Right lobe of liver (tissue), 6 donors: ENCODE data around the gene FUT7. TPM values are rescaled to one million over a fixed set of nuclear protein-coding genes. Genes with fewer than 3 reads are reported as not detected.

Experiments
- ATAC-seq, 4 donors: fragments of 200-7000 bp; cut with Tn5 transposase; one replicate each; pipeline ENCODE4 v1.9.1; 2020; ENCODE audit warnings: mild to moderate bottlenecking in 4 of 4, moderate library complexity in 4 of 4
- DNase-seq, 3 donors: peaks; one replicate each; pipeline ENCODE4 v3.0.0-alpha.2; 2020
- H3K27ac ChIP-seq, 3 donors: fragments of 200-600 bp; one replicate each; pipeline ENCODE4 v1.8.0; 2022
- H3K27me3 ChIP-seq, 2 donors: fragments of 200-600 bp; one replicate each; pipeline ENCODE4 v1.8.0; 2022
- H3K36me3 ChIP-seq, 4 donors: fragments of 200-600 bp; sonication (generic) in 1 of 4; one replicate each; pipeline versions ENCODE4 v1.5.1 to v1.8.0; 2017 to 2022; ENCODE audit warnings: control low read depth in 1 of 4
- H3K4me1 ChIP-seq, 4 donors: fragments of 200-600 bp; sonication (generic) in 1 of 4; one replicate each; pipeline versions ENCODE4 v1.5.1 to v1.8.0; 2017 to 2022; ENCODE audit warnings: control low read depth in 1 of 4
- H3K4me3 ChIP-seq, 3 donors: fragments of 200-600 bp; one replicate each; pipeline ENCODE4 v1.8.0; 2022
- H3K9me3 ChIP-seq, 4 donors: fragments of 200-600 bp; sonication (generic) in 1 of 4; one replicate each; pipeline versions ENCODE4 v1.5.1 to v1.8.0; 2017 to 2022; ENCODE audit warnings: control low read depth in 1 of 4
- POLR2A ChIP-seq: fragments of 450-650 bp; IDR thresholded peaks from one replicate; pipeline ENCODE4 v1.6.1; 2017; ENCODE audit warnings: antibody characterized with exemption, mild to moderate bottlenecking
- WGBS: methylation state at CpG from one replicate; pipeline ENCODE4 v1.1.6; 2018; ENCODE audit warnings: low coverage, low lambda C conversion rate; ENCODE audit not compliant: insufficient coverage; ENCODE audit errors: missing lambda C conversion rate; 5-methylcytosine and 5-hydroxymethylcytosine counted together
- intact Hi-C, 2 donors: fragments of 100-400 bp; cut with DNase I; formaldehyde crosslinking; loops; one replicate each; pipeline versions ENCODE4 v1.11.2 to v1.14.1; 2022
- total RNA-seq, 6 experiments: library from RNA; depleted of rRNA in 2 of 6; stranded (reverse); fragments of >200 nt in 2 of 6; fragmentation: NEBNext Ultra II Directional in 3 of 6; extraction: Animal tissue kit (Norgen Biotek cat#: 25700) in 3 of 6; gene quantifications; one replicate each; pipeline versions ENCODE4 v1.1.0 to v1.2.4, GENCODE V29; 2016 to 2023
- TF ChIP-seq, protein P1 (sequence below), 4 donors: fragments of 200-600 bp in 3 of 4; fragments of 450-650 bp in 1 of 4; IDR thresholded peaks; one replicate each; pipeline versions ENCODE4 v1.5.1 to v1.8.0; 2016 to 2022; ENCODE audit warnings: antibody characterized with exemption in 4 of 4, mild to moderate bottlenecking in 2 of 4
- donor health status: DM: no; HTN: yes; CAD: no.
- donor health status: DM: no; HTN: no; CAD: no.
- donor health status: DM: no; HTN: no; CAD: no.
- donor health status: DM: no; HTN: yes; CAD: no.
- donor health status: DM: no; HTN: yes; CAD: no.

Gene FUT7
- total RNA-seq, 6 experiments from 2014 or later = 0.12 to 0.13 TPM; not detected in 4

DNA sequence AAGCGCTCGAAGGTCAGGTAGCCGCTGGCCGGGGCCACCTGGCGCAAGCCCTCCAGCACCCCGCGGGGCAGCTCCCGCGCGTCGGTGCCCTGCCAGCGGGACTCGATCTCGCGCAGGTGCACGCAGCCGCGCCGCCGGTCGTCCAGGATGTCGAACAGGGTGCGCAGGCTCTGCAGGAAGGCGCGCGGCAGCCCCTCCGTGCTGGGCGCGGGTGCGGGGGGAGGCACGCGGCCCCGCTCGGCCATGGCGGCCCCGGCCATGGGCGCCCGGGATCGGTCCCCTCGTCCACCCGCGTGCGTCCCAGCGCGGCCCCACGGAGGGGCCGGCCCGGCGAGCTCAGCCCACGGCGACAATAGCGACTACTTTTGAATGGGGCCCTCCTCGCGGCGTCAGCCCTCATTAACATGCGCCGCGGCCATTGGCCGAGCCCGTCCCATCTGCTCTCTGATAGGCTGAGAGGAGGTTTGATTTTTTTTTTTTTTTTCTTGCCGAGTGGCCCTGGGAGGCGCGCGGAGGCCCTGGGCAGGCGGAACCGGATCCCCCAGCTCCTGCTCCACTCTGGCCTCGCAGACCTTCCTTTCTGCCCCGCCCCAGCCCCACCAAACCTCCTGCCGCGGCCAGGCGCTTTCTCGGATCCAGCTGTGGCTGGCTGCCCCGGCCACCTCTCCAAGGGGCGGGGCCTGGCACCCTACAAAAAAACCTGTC lies 38.5 kb upstream of the FUT7 start, which contains the start of gene SAPCD2:
TSS of gene SAPCD2 (minus strand) at position 357 of the 705 bp plus-strand sequence. CDS start at position 260, 97 bp downstream.
- ATAC-seq (peak; percentile 84 to 91 (median 86)), DNase-seq (peak; percentile 82 to 87 (median 87))
- peak within 1 kb of the TSS in 1 of 3 donors; percentile 27 for H3K4me3 ChIP-seq
- WGBS = 0% methylated on average over 18 of the region's 74 CpGs
- no peaks in the 10 kb centered on the region for H3K9me3 ChIP-seq
- H3K36me3 ChIP-seq = no peaks in the 10 kb centered on the region
- H3K27me3 ChIP-seq = peaks cover 0 to 14% of the 10 kb centered on the region in 2 donors
- peak within 1 kb of the TSS in 1 of 3 donors; percentile 10 for H3K27ac ChIP-seq
- intact Hi-C loops = no loop called here
- no peak for TF ChIP-seq POLR2A
- TF ChIP-seq, protein P1, sequence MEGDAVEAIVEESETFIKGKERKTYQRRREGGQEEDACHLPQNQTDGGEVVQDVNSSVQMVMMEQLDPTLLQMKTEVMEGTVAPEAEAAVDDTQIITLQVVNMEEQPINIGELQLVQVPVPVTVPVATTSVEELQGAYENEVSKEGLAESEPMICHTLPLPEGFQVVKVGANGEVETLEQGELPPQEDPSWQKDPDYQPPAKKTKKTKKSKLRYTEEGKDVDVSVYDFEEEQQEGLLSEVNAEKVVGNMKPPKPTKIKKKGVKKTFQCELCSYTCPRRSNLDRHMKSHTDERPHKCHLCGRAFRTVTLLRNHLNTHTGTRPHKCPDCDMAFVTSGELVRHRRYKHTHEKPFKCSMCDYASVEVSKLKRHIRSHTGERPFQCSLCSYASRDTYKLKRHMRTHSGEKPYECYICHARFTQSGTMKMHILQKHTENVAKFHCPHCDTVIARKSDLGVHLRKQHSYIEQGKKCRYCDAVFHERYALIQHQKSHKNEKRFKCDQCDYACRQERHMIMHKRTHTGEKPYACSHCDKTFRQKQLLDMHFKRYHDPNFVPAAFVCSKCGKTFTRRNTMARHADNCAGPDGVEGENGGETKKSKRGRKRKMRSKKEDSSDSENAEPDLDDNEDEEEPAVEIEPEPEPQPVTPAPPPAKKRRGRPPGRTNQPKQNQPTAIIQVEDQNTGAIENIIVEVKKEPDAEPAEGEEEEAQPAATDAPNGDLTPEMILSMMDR (IDR thresholded peaks at IDR 0.05) = no peak
- peaks cover 0 to 3% (median 0%) of the 10 kb centered on the region in 4 donors for H3K4me1 ChIP-seq

DNA sequence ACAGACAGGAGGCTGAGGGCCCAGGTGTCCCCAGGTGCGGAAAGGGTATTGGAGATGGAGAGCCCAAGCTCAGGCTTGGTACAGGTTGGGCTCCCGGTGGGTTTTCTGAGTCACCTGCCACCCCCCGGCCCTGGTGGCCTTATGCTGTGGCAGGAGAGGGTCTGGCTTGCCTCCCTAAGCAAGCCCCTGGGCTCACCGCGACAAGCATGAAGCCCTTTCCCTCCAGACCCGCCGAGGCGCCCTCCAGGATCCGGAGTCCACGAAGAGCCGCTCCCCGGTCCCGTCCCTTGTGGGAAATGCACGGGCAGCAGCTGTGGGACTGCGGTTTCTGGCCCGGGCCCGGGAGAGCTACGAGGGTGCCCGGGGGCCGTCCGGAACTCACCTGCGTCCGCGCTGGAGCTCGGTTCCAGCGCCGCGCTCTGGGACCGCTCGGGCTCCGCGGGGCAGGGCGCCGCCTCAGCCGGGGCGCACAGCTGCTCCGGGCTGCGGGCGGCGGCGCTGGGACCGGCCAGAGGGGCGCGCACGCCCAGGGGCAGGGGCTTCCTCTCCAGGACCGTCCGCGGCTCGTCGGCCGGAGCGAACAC lies 37.7 kb upstream of the FUT7 start:
- no peak overlapping the region for H3K27ac ChIP-seq
- no peak for ATAC-seq
- DNase-seq = peak in 1 of 3 donors; percentile 55
- no peaks in the 10 kb centered on the region for H3K9me3 ChIP-seq
- H3K36me3 ChIP-seq = no peaks in the 10 kb centered on the region
- peaks cover 0 to 14% of the 10 kb centered on the region in 2 donors for H3K27me3 ChIP-seq
- intact Hi-C loops = no loop called here
- TF ChIP-seq, protein P1 (IDR thresholded peaks at IDR 0.05) = no peak
- no peak for TF ChIP-seq POLR2A
- WGBS = 0% methylated on average over 3 of the region's 52 CpGs
- no peak overlapping the region for H3K4me3 ChIP-seq
- H3K4me1 ChIP-seq = peaks cover 0 to 3% (median 0%) of the 10 kb centered on the region in 4 donors

DNA sequence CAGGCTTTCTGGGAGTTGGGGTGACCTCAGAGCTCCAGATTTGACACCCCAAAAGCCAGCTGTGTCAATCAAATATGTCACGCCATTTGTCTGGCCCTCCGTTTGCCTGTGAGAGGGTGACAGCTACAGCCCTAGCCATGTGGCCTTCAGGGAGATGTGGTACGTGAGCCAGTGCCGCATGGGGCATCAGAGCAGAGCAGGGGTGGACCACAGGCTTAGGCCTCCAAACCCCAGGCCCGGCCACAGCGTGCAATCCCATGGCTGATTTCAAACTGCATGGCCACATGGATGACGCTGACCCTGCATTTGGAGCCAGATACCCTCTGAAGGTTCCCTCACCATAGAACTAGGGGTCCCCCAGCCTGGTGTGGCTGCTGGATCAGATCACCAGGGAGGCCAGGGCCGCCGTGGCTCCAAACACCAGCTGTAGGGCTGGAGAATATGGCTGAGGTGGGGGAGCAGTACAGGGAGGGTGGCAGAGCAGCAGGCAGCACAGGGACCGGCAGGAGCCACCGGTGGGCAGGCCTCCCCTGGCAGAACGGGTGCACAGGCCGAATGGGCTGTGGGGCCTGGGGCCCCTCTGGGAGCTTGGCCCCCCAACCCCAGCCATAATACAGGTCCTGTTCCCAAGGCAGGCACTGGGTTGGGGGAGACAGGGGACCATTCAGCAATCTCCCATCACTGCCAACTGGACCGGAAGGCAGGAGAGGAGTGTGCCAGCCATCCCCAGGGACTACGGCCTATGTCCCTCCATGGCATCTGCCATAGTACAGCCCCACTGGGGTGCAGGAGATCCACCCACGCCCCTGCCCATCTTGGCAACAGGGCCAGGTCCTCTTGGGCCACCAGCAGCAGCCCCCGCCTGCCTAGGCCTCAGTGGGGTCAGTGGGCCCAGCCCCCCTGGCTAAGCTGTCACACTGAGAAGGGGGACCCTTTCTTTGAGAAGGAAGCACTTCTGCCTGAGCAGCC lies 36.9 kb upstream of the FUT7 start:
- Histone ChIP-seq H3K36me3 (no peaks in the 10 kb centered on the region), H3K4me3 (no peak overlapping the region), H3K9me3 (no peaks in the 10 kb centered on the region), H3K27ac (no peak overlapping the region), H3K4me1 (peaks cover 0 to 3% (median 0%) of the 10 kb centered on the region in 4 donors), H3K27me3 (peaks cover 0 to 14% of the 10 kb centered on the region in 2 donors)
- intact Hi-C loops = no loop called here
- no CpG with 5 or more reads among the region's 17 CpGs for WGBS
- no peak for ATAC-seq
- DNase-seq = peak in 1 of 3 donors; percentile 51
- TF ChIP-seq, protein P1 (IDR thresholded peaks at IDR 0.05) = no peak
- no peak for TF ChIP-seq POLR2A

DNA sequence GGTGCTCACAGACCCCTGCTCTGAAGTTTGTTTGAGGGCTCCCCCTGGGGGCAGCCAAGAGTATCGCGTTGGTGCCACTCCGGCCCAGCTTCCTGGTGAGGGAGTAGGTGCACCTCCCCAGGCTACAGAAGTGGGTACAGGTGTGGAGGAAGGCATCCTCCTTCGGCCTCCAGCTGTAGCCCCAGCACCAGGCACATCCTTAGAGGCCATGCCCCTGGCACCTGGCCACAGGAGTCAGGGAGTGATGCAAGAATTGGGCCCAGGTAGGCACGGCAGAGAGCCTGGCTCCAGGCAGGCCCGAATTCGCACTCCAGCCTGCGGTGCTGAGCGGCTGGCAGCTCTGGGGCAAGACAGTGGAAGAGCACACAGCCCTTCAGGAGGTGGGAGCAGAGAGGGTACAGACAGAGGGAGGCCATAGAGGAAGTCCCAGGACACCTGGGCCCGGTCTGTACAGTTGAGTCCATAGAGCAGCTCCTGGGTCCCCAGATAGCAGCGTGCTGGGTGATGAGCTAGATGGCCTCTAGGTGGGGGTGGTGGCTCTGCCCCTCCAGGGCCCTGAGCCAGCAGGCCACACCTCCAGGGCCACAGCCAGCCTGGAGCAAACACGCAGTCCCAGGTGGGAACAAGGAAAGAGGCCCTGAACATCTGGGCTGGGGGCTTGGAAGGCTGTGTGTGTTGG lies 36.1 kb upstream of the FUT7 start:
- H3K9me3 ChIP-seq = no peaks in the 10 kb centered on the region
- no peak overlapping the region for H3K27ac ChIP-seq
- DNase-seq = peak; percentile 79 to 86 (median 85)
- H3K4me1 ChIP-seq = peaks cover 0 to 3% (median 0%) of the 10 kb centered on the region in 4 donors
- TF ChIP-seq POLR2A = no peak
- TF ChIP-seq, protein P1 (IDR thresholded peaks at IDR 0.05) = peak; percentile 76 to 81 (median 78)
- WGBS = 10% methylated on average over 4 of the region's 12 CpGs
- no peak overlapping the region for H3K4me3 ChIP-seq
- H3K36me3 ChIP-seq = no peaks in the 10 kb centered on the region
- intact Hi-C loops = no loop called here
- ATAC-seq = peak; percentile 75 to 80 (median 78)
- peaks cover 0 to 14% of the 10 kb centered on the region in 2 donors for H3K27me3 ChIP-seq
